Measurements from ENCODE around the gene ANKRD23. TPM values are rescaled to one million over a fixed set of nuclear protein-coding genes. Genes with fewer than 3 reads are reported as not detected.
"Not testable (repeated sequence)": the region's sequence is repeated elsewhere in the genome, so short reads cannot be mapped to it uniquely, and the experiment has no call there.

The ANKRD23 gene
- total RNA-seq, 6 experiments from 2014 or later, result 0.71 to 1.8 (median 1.3) TPM

DNA sequence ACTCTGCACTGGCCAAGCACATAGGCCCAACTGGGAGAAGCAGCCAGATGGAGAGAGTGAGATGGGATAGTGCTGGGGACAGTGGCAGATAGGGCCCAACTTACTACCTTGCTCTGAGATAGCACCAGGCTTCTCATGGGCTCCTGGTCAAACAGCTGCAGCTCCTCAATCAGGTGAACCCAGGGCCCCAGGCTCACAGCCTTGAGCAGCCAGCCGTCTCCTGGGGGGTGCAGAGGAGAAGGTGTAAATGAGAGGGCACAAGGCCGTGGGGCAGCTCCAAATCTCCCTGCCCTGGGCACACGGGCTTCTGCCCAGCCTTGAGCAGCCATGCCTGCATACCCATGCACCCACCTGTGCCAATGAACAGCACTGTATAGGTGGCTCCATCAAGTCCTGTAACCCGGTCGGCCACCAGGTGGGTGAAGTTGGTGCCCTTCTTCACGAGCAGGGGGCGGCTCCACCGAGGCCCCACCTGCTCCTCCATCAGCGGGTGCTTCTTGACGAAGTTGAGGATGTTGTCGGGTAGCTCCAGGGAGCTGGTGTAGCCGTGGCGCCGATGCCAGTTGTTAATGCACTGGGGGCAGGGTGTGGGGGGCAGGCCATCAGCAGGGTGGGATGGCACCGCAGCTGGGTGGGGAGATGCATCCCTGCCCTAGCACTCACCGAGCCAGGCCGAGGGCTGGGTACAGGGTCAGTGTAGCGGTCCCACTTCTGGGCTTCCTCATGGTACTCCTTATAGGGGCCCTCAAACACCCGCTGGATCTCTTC is 19.9 kb upstream of the ANKRD23 start:
- H3K9me3 Mint-ChIP-seq, result no peaks in the 10 kb centered on the region
- H3K27me3 Mint-ChIP-seq (ENCODE audit: insufficient read depth), result peaks cover 3% of the 10 kb centered on the region
- H3K4me1 Mint-ChIP-seq (ENCODE audit: low read depth), result peaks cover 21% of the 10 kb centered on the region
- TF ChIP-seq CTCF (IDR thresholded peaks at IDR 0.05), result no peak
- H3K36me3 Mint-ChIP-seq (ENCODE audit: low read depth), result peaks cover 5% of the 10 kb centered on the region; the same call in 1 of the 2 replicates
- H3K4me3 Mint-ChIP-seq, result no peak overlapping the region
- H3K27ac Mint-ChIP-seq, result no peak overlapping the region
- DNase-seq, result no peak

DNA sequence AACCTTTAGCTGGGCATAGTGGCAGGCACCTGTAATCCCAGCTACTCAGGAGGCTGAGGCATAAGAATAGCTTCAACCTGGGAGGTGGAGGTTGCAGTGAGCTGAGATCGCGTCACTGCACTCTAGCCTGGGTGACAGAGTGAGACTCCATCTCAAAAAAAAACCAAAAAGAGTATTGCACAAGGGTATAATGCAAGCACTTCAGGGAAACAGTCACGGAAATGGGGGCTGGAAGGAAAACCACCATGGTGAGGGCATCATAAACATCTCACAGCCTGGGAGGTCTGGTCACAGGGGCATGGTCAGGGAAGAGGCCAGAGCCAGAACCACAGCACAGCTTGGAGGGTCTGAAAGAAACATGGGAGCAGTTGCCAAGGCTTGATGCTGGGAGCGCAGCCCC is 19.2 kb upstream of the ANKRD23 start:
- not testable (repeated sequence) for H3K27me3 Mint-ChIP-seq (ENCODE audit: insufficient read depth); H3K36me3 Mint-ChIP-seq (ENCODE audit: low read depth); H3K9me3 Mint-ChIP-seq; H3K4me3 Mint-ChIP-seq; DNase-seq; H3K27ac Mint-ChIP-seq
- H3K4me1 Mint-ChIP-seq (ENCODE audit: low read depth), result peaks cover 21% of the 10 kb centered on the region

DNA sequence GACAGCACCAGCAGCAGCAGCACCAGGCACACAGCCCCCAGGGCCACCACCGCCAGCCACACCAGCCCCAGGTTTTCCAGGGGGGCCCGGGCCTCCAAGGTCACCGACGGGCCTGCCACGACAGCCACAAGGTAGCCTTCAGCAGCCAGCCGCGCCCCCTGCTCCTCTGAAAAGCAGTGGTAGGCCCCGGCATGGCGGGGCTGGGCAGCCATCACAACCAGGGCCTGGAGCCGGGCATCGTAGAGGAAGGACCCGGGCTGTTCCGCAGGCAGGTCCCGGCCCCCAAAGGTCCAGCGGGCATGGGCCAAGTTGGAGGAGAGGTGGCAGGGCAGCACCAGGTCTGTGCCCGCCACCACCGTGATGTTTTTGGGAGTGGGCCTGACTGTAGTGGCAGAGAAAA is 17.3 kb upstream of the ANKRD23 start:
- H3K27me3 Mint-ChIP-seq (ENCODE audit: insufficient read depth), result peaks cover 3% of the 10 kb centered on the region
- no peak overlapping the region for H3K4me3 Mint-ChIP-seq
- H3K27ac Mint-ChIP-seq, result no peak overlapping the region
- H3K4me1 Mint-ChIP-seq (ENCODE audit: low read depth), result peaks cover 17% of the 10 kb centered on the region
- TF ChIP-seq CTCF (IDR thresholded peaks at IDR 0.05), result no peak
- no peaks in the 10 kb centered on the region for H3K9me3 Mint-ChIP-seq
- peaks cover 5% of the 10 kb centered on the region; the same call in 1 of the 2 replicates for H3K36me3 Mint-ChIP-seq (ENCODE audit: low read depth)
- DNase-seq, result no peak

DNA sequence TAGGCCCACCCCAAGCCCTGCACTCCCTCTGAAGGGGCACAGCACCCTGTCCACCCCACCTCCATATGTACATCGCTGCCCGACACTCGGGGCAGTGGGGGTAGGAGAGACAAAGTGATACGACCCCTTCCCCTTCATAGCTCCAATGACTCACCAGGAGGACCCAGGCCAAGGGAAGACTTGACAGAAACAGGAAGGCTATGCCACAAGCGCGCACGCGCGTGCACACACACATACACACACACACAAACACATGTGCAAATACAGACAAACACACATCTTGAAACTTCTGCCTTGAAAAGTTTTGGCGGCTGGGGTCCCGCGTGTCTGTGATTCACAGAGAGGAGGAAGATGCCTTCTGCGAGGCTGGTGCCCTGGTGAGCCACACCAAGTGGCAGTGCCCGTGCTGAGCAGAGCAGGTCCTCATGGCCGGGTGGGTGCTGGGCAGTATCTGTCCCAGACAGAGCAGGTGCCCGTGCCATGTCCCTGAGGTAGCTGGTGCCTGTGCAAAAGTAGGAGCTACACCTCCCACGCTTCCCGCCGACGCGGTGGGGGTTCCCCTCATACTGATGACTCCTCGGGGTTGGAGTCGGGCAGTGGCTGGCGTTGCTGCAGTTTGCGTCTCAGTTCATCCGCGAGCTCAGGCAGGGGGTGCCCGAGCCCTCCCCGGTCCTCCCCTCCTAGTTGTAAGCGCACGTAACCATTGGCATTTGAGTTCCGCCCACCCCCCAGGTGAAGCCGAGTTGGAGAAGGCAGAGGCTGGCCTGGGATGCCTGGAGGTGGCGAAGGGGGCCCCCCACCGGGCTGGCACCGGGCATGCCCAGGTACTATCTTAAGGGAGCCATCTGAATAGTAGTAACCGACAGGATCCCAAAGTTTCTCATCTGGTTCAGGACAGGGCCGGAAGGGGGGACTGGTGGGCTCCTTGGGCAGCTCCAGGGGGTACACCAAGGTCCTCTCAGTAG is 16.5 kb upstream of the ANKRD23 start:
- TF ChIP-seq CTCF (IDR thresholded peaks at IDR 0.05), result no peak
- no peaks in the 10 kb centered on the region for H3K9me3 Mint-ChIP-seq
- H3K27ac Mint-ChIP-seq, result 0 out of 2 replicates have a peak overlapping the region, but pooled peaks have one; percentile 9
- no peak for DNase-seq
- peaks cover 11% of the 10 kb centered on the region for H3K4me1 Mint-ChIP-seq (ENCODE audit: low read depth)
- peaks cover 3% of the 10 kb centered on the region for H3K27me3 Mint-ChIP-seq (ENCODE audit: insufficient read depth)
- H3K36me3 Mint-ChIP-seq (ENCODE audit: low read depth), result no peaks in the 10 kb centered on the region; the same call in 1 of the 2 replicates
- H3K4me3 Mint-ChIP-seq, result no peak overlapping the region

- TF ChIP-seq CTCF (IDR thresholded peaks at IDR 0.05), result no peak
- Mint-ChIP-seq H3K4me3 (no peak overlapping the region), H3K4me1 (ENCODE audit: low read depth) (peaks cover 16% of the 10 kb centered on the region), H3K9me3 (no peaks in the 10 kb centered on the region), H3K36me3 (ENCODE audit: low read depth) (no peaks in the 10 kb centered on the region; the same call in 1 of the 2 replicates), H3K27me3 (ENCODE audit: insufficient read depth) (peaks cover 3% of the 10 kb centered on the region), H3K27ac (no peak overlapping the region)
- no peak for DNase-seq
Observed at GRCh38 chr2:96859681-96860064, 15.9 kb upstream of the ANKRD23 start.
